Kidney (tissue), 14 donors: Measurements from ENCODE around the gene SMYD3. TPM values are rescaled to one million over a fixed set of nuclear protein-coding genes. Genes with fewer than 3 reads are reported as not detected.

ENCODE experiments used
- DNase-seq, 5 donors: peaks; one replicate each; pipeline ENCODE4 v3.0.0-alpha.2; 2013 to 2020
- FAIRE-seq: peaks from 2 replicates; lab custom pipeline; 2012; peaks lifted over from hg19 to GRCh38; lab: Jason Lieb, UNC
- H3K27ac ChIP-seq, 2 donors: one replicate each; pipeline ENCODE4 v1.7.0; 2013; ENCODE audit warnings: low read depth in 2 of 2, low read length in 2 of 2, inconsistent platforms in 1 of 2
- H3K27me3 ChIP-seq: one replicate; pipeline ENCODE4 v1.7.1; 2013; ENCODE audit warnings: low read length, inconsistent platforms; ENCODE audit not compliant: control insufficient read depth, insufficient read depth
- H3K36me3 ChIP-seq, 3 donors: one replicate each; pipeline versions ENCODE4 v1.7.0 to v1.7.1; 2013; ENCODE audit warnings: low read length in 3 of 3, control low read depth in 1 of 3, inconsistent platforms in 1 of 3; ENCODE audit not compliant: insufficient read depth in 3 of 3, control insufficient read depth in 2 of 3
- H3K4me1 ChIP-seq, 3 donors: one replicate each; pipeline versions ENCODE4 v1.7.0 to v1.7.1; 2013; ENCODE audit warnings: low read length in 3 of 3, inconsistent platforms in 1 of 3, low read depth in 1 of 3; ENCODE audit not compliant: control insufficient read depth in 2 of 3, insufficient read depth in 2 of 3
- H3K4me3 ChIP-seq, 3 donors: one replicate each; pipeline versions ENCODE4 v1.7.0 to v1.8.1; 2013; ENCODE audit warnings: low read length in 3 of 3, control low read depth in 1 of 3, inconsistent platforms in 1 of 3
- H3K9ac ChIP-seq, 3 donors: one replicate each; pipeline versions ENCODE4 v1.7.0 to v1.7.1; 2013; ENCODE audit warnings: low read length in 3 of 3, control low read depth in 1 of 3, inconsistent platforms in 1 of 3
- H3K9me3 ChIP-seq, 3 donors: one replicate each; pipeline versions ENCODE4 v1.7.0 to v1.7.1; 2013; ENCODE audit warnings: low read length in 3 of 3, control low read depth in 1 of 3, inconsistent platforms in 1 of 3; ENCODE audit not compliant: control insufficient read depth in 2 of 3, insufficient read depth in 1 of 3
- intact Hi-C: fragments of 100-400 bp; cut with DNase I; formaldehyde crosslinking; loops from one replicate; pipeline ENCODE4 v1.11.1; 2022
- polyA plus RNA-seq: library from polyadenylated mRNA; stranded (reverse); fragments of 350-450 nt; fragmentation: Illumina TruSeq; extraction: RNeasy Lipid Tissue Mini Kit (QIAGEN cat#74804); gene quantifications from one replicate; pipeline ENCODE4 v1.2.3, GENCODE V29; 2014; ENCODE audit warnings: low read depth, low replicate concordance; ENCODE audit not compliant: insufficient read depth
- total RNA-seq: library from RNA; stranded (reverse); fragmentation: NEBNext Ultra II Directional; extraction: Animal tissue kit (Norgen Biotek cat#: 25700); gene quantifications from one replicate; pipeline ENCODE4 v1.2.1, GENCODE V29; 2021
- TF ChIP-seq, protein P1 (sequence below): IDR thresholded peaks from 3 replicates; pipeline ENCODE4 v1.5.1; 2012; ENCODE audit warnings: mild to moderate bottlenecking, moderate library complexity, borderline replicate concordance; ENCODE audit not compliant: insufficient read depth; ENCODE audit errors: extremely low read depth
- donor health status: control.
- donor health status: control.
- donor health status: control.
- donor health status: control.
- donor health status: control.
- donor health status: DM: yes; HTN: yes; CAD: no.
- donor health status: Normal renal cell carcinoma (clear cell type).

SMYD3 gene
- total and polyA plus RNA-seq, 2 donors from 2014 or later: 23.3 to 23.9 TPM

DNA sequence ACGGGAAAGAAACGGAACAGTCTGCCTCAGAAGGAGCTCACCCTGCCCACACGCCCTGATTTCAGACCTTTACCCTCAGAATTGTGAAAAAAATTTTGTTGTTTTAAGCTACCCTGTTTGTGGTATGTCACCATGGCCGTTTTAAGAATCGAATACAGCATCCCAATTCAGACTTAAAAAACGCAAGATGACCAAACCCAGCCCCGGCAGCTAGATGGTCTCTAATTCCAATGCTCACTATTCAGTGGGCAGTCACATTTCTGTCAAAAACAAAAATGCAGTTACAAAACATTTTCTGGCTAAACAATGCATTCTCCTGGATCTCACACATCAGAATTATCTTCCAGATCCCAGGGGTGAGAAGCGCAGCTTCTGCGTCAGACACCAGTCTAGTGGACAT is 527.5 kb downstream of the SMYD3 start:
- no peak for FAIRE-seq

DNA sequence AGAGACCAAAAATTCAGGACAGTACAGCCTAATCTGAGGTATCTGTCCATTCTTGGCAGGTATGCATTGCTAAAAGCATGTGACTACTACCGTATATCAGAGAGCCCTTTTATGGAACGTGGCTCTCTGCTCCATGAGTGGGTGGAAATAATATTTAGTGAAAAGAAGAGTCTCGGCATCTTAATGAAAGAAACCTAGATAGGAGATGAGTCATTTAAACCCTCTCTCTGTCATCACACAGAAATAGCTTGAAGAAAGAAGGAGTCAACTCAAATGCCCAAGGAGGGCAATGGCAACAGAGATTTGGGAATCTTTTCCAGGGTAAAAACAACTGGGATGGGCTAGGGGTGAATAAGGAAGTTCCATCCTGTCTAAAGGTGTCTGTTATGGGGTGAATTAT is 528.2 kb downstream of the SMYD3 start:
- DNase-seq (no peak), FAIRE-seq (no peak)
- H3K4me3 ChIP-seq: no peak overlapping the region
- intact Hi-C loops: no loop called here
- no peaks in the 10 kb centered on the region for H3K27me3 ChIP-seq
- H3K36me3 ChIP-seq: no peaks in the 10 kb centered on the region
- TF ChIP-seq, protein P1, sequence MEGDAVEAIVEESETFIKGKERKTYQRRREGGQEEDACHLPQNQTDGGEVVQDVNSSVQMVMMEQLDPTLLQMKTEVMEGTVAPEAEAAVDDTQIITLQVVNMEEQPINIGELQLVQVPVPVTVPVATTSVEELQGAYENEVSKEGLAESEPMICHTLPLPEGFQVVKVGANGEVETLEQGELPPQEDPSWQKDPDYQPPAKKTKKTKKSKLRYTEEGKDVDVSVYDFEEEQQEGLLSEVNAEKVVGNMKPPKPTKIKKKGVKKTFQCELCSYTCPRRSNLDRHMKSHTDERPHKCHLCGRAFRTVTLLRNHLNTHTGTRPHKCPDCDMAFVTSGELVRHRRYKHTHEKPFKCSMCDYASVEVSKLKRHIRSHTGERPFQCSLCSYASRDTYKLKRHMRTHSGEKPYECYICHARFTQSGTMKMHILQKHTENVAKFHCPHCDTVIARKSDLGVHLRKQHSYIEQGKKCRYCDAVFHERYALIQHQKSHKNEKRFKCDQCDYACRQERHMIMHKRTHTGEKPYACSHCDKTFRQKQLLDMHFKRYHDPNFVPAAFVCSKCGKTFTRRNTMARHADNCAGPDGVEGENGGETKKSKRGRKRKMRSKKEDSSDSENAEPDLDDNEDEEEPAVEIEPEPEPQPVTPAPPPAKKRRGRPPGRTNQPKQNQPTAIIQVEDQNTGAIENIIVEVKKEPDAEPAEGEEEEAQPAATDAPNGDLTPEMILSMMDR: no peak
- no peak overlapping the region for H3K27ac ChIP-seq
- H3K4me1 ChIP-seq: peaks cover 0 to 3% (median 0%) of the 10 kb centered on the region in 3 donors
- H3K9me3 ChIP-seq: no peaks in the 10 kb centered on the region
- H3K9ac ChIP-seq: no peak overlapping the region

More for the DNA sequence above, 527.5 kb downstream of the SMYD3 start:
- no peaks in the 10 kb centered on the region for H3K9me3 ChIP-seq
- H3K9ac ChIP-seq: no peak overlapping the region
- TF ChIP-seq, protein P1: no peak
- H3K27me3 ChIP-seq: no peaks in the 10 kb centered on the region
- H3K4me3 ChIP-seq: no peak overlapping the region
- H3K36me3 ChIP-seq: no peaks in the 10 kb centered on the region
- peaks cover 0 to 3% (median 0%) of the 10 kb centered on the region in 3 donors for H3K4me1 ChIP-seq
- intact Hi-C loops: no loop called here
- no peak overlapping the region for H3K27ac ChIP-seq
- DNase-seq: no peak

GRCh38 chr1:245972476-245972875 is 534.6 kb downstream of the SMYD3 start:
- no peaks in the 10 kb centered on the region for H3K9me3 ChIP-seq
- intact Hi-C loops: no loop called here

More at GRCh38 chr1:245972476-245972875, 534.6 kb downstream of the SMYD3 start:
- H3K4me3 ChIP-seq: no peak overlapping the region
- no peaks in the 10 kb centered on the region for H3K36me3 ChIP-seq
- no peak overlapping the region for H3K9ac ChIP-seq
- H3K4me1 ChIP-seq: no peaks in the 10 kb centered on the region
- no peaks in the 10 kb centered on the region for H3K27me3 ChIP-seq
- FAIRE-seq (no peak), DNase-seq (no peak)
- H3K27ac ChIP-seq: no peak overlapping the region
- TF ChIP-seq, protein P1: no peak
